Endothelial cell of umbilical vein (primary cell): ENCODE results near the gene MAPK6. TPM values are rescaled to one million over a fixed set of nuclear protein-coding genes. Genes with fewer than 3 reads are reported as not detected.

Experiments used
- BruUV-seq: library from RNA; stranded (reverse); fragments of 400-500 nt; replicated peaks from 2 replicates; lab custom pipeline; 2021; lab: Mats Ljungman, UMichigan
- CTCF ChIA-PET: fragments of 300-600, 350-600 bp; sonication (Branson Sonifier 250); formaldehyde crosslinking; loops from one replicate; lab custom pipeline; 2021; ENCODE audit warnings: antibody characterized with exemption, inconsistent platforms; lab: Charles Lee
- POLR2A ChIA-PET: fragments of 300-600, 350-600 bp; sonication (Branson Sonifier 250); formaldehyde crosslinking; loops from one replicate; lab custom pipeline; 2021; ENCODE audit warnings: antibody characterized with exemption, inconsistent platforms; lab: Charles Lee
- DNase-seq: peaks from one replicate; pipeline ENCODE4 v3.0.0-alpha.2; 2011; ENCODE audit warnings: low read depth, low spot score
- FAIRE-seq: peaks from 2 replicates; lab custom pipeline; 2011; peaks lifted over from hg19 to GRCh38; lab: Jason Lieb, UNC
- H2AFZ ChIP-seq: 2 replicates; pipeline ENCODE4 v1.6.0; 2012; ENCODE audit warnings: low read depth, low read length, control low read depth, inconsistent platforms
- H3K27ac ChIP-seq: 2 replicates; pipeline ENCODE4 v1.5.1; 2011; ENCODE audit warnings: low read depth, mild to moderate bottlenecking, control low read depth, low read length, moderate library complexity; ENCODE audit not compliant: insufficient read depth
- H3K27me3 ChIP-seq, 2 experiments: 2 replicates each; pipeline versions ENCODE4 v1.6.0 to v1.6.1; 2011; ENCODE audit warnings: low read length in 2 of 2, mixed read lengths in 1 of 2; ENCODE audit not compliant: control insufficient read depth in 2 of 2, insufficient read depth in 2 of 2
- H3K36me3 ChIP-seq, 2 experiments: 2 replicates in 1 of 2; 3 replicates in 1 of 2; pipeline ENCODE4 v1.5.1; 2011; ENCODE audit warnings: low read length in 2 of 2, mild to moderate bottlenecking in 1 of 2, moderate library complexity in 1 of 2; ENCODE audit not compliant: control insufficient read depth in 2 of 2, insufficient read depth in 2 of 2; ENCODE audit errors: extremely low read depth in 1 of 2
- H3K4me1 ChIP-seq: 3 replicates; pipeline ENCODE4 v1.5.1; 2011; ENCODE audit warnings: mild to moderate bottlenecking, low read length; ENCODE audit not compliant: control insufficient read depth, insufficient read depth; ENCODE audit errors: extremely low read depth
- H3K4me2 ChIP-seq: 2 replicates; pipeline ENCODE4 v1.6.1; 2011; ENCODE audit warnings: low read length, control low read depth, mixed read lengths; ENCODE audit not compliant: insufficient read depth
- H3K4me3 ChIP-seq, 3 experiments: fragments of 200-600 bp in 1 of 3; sonication (generic), shearing (Covaris generic) in 1 of 3; replicated peaks in 1 of 3; 2 replicates each; pipeline ENCODE4 v1.5.1; 2011 to 2016; ENCODE audit warnings: control low read depth in 3 of 3, low read length in 3 of 3, mild to moderate bottlenecking in 2 of 3, inconsistent platforms in 1 of 3, low read depth in 1 of 3, moderate library complexity in 1 of 3; ENCODE audit not compliant: insufficient read depth in 1 of 3
- H3K79me2 ChIP-seq: 2 replicates; pipeline ENCODE4 v1.6.0; 2012; ENCODE audit warnings: low read length, inconsistent platforms; ENCODE audit not compliant: control insufficient read depth, insufficient read depth
- H3K9ac ChIP-seq: replicated peaks from 2 replicates; pipeline ENCODE3; 2011; ENCODE audit warnings: low read length, control low read depth; ENCODE audit not compliant: insufficient read depth; ENCODE audit errors: extremely low read depth
- H3K9me1 ChIP-seq: replicated peaks from 3 replicates; pipeline ENCODE4 v1.6.0; 2011; ENCODE audit warnings: mild to moderate bottlenecking, low read length; ENCODE audit not compliant: control insufficient read depth, insufficient read depth; ENCODE audit errors: extremely low read depth
- H3K9me3 ChIP-seq: replicated peaks from 2 replicates; pipeline ENCODE4 v1.5.1; 2012; ENCODE audit warnings: low read length, inconsistent platforms; ENCODE audit not compliant: control insufficient read depth, insufficient read depth
- H4K20me1 ChIP-seq: replicated peaks from 2 replicates; pipeline ENCODE3; 2011; ENCODE audit warnings: mild to moderate bottlenecking, low read length; ENCODE audit not compliant: control insufficient read depth, insufficient read depth; ENCODE audit errors: extremely low read depth
- EZH2 ChIP-seq: IDR thresholded peaks from 2 replicates; pipeline ENCODE4 v1.6.1; 2012; ENCODE audit warnings: borderline replicate concordance, low read depth, mild to moderate bottlenecking, moderate library complexity, low read length, inconsistent platforms; ENCODE audit not compliant: severe bottlenecking
- FOS ChIP-seq: IDR thresholded peaks from 2 replicates; pipeline ENCODE4 v1.6.1; 2011; ENCODE audit warnings: mild to moderate bottlenecking, low read length, moderate library complexity, borderline replicate concordance; ENCODE audit not compliant: insufficient read depth
- GATA2 ChIP-seq: IDR thresholded peaks from 2 replicates; pipeline ENCODE4 v1.7.0; 2011; ENCODE audit warnings: low read depth, mild to moderate bottlenecking, moderate library complexity, mixed read lengths, low read length; ENCODE audit not compliant: insufficient read length, insufficient read depth
- JUN ChIP-seq: IDR thresholded peaks from 2 replicates; pipeline ENCODE4 v1.6.1; 2011; ENCODE audit warnings: borderline replicate concordance, low read depth; ENCODE audit not compliant: insufficient read length, insufficient read depth
- MYC ChIP-seq: IDR thresholded peaks from one replicate; pipeline ENCODE4 v1.6.1; 2011; ENCODE audit warnings: mild to moderate bottlenecking, low read depth, low read length
- POLR2A ChIP-seq: IDR thresholded peaks from 2 replicates; pipeline ENCODE4 v1.6.1; 2012; ENCODE audit warnings: low read depth, mild to moderate bottlenecking, control low read depth, low read length
- POLR2AphosphoS5 ChIP-seq: IDR thresholded peaks from 2 replicates; pipeline ENCODE4 v1.6.1; 2012; ENCODE audit warnings: low read depth, mild to moderate bottlenecking, control low read depth, low read length, moderate library complexity; ENCODE audit not compliant: insufficient read depth
- dilution Hi-C: fragments of 300-500 bp; cut with MboI; formaldehyde crosslinking; loops from one replicate; pipeline ENCODE4 v1.15.0; 2019; ENCODE audit warnings: low sequenced_read_pairs; ENCODE audit not compliant: extremely low pct_ligation_motif_present
- intact Hi-C: fragments of 100-400 bp; cut with micrococcal nuclease; formaldehyde crosslinking; loops from one replicate; pipeline ENCODE4 v1.10.0; 2022
- polyA plus RNA-seq, 4 experiments: library from polyadenylated mRNA; depleted of rRNA in 3 of 4; stranded (reverse) in 3 of 4; unstranded in 1 of 4; fragments of >200 nt; gene quantifications; 2 replicates each; pipeline versions ENCODE4 v1.2.1 to v1.2.3, GENCODE V29; 2011 to 2012; ENCODE audit warnings: missing spikeins in 1 of 4
- total RNA-seq: library from RNA; stranded (reverse); gene quantifications from 2 replicates; pipeline ENCODE4 v1.2.3, GENCODE V29; 2021
- TF ChIP-seq, protein P1 (sequence below): IDR thresholded peaks from 2 replicates; pipeline ENCODE4 v1.6.1; 2011; ENCODE audit not compliant: insufficient read depth, insufficient read length
- TF ChIP-seq, protein P2 (sequence below), 2 donors: IDR thresholded peaks; 1 replicate in 1 of 2; 2 replicates in 1 of 2; pipeline ENCODE4 v1.5.1; 2011; ENCODE audit warnings: low read length in 2 of 2, mild to moderate bottlenecking in 2 of 2, moderate library complexity in 2 of 2, control low read depth in 1 of 2, inconsistent platforms in 1 of 2, low read depth in 1 of 2; ENCODE audit not compliant: insufficient read depth in 1 of 2; ENCODE audit errors: extremely low read depth in 1 of 2

MAPK6 gene
- total and polyA plus RNA-seq, 2 donors (not counting 3 experiments of a cell fraction or from before 2014, with no cell fraction given) = 10.9 to 37.4 TPM

DNA sequence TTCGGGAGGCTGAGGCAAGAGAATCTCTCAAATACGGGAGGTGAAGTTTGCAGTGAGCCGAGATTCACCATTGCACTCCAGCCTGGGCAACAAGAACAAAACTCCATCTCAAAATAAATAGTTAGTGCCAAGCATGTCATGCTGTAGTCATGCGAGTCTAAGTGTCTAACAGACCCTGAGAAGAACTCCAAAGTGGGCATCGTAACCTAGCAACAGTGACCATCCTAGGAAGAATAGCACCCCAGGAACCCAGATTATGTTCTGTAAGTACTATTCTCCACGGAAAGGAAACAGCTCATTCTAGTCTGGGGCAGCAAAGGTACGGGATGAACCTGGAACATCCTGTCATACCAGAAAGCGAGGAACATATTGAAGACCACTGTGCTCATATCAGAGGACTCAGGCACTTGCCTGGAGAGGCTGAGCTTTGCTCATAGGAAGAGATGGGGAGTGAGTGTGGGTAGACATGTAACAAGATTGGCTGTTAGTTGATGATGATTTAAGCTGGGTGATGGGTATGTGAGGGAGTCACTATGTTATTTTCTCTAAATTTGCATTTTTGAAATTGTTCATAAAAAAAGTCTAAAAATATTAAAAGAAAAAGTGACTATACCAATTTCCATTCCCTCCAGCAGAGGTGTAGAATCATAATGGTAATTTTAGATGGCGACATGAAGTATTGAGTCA is 61.8 kb downstream of the MAPK6 start:
- H3K9ac ChIP-seq = no peak overlapping the region
- TF ChIP-seq POLR2A = no peak
- TF ChIP-seq GATA2 = no peak
- no peak for TF ChIP-seq MYC
- no peak for TF ChIP-seq POLR2AphosphoS5
- TF ChIP-seq EZH2 = no peak
- TF ChIP-seq, protein P1, sequence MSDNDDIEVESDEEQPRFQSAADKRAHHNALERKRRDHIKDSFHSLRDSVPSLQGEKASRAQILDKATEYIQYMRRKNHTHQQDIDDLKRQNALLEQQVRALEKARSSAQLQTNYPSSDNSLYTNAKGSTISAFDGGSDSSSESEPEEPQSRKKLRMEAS = no peak
- no peak for TF ChIP-seq FOS
- TF ChIP-seq, protein P2, sequence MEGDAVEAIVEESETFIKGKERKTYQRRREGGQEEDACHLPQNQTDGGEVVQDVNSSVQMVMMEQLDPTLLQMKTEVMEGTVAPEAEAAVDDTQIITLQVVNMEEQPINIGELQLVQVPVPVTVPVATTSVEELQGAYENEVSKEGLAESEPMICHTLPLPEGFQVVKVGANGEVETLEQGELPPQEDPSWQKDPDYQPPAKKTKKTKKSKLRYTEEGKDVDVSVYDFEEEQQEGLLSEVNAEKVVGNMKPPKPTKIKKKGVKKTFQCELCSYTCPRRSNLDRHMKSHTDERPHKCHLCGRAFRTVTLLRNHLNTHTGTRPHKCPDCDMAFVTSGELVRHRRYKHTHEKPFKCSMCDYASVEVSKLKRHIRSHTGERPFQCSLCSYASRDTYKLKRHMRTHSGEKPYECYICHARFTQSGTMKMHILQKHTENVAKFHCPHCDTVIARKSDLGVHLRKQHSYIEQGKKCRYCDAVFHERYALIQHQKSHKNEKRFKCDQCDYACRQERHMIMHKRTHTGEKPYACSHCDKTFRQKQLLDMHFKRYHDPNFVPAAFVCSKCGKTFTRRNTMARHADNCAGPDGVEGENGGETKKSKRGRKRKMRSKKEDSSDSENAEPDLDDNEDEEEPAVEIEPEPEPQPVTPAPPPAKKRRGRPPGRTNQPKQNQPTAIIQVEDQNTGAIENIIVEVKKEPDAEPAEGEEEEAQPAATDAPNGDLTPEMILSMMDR (IDR thresholded peaks at IDR 0.05; ENCODE audit: extremely low read depth in 1 of 2, insufficient read depth in 1 of 2, low read depth in 1 of 2, low read length in 2 of 2) = no peak
- no peak for TF ChIP-seq JUN
- no peak overlapping the region for H3K4me3 ChIP-seq
- no peak for FAIRE-seq
- BruUV-seq = no TSS peak
- dilution Hi-C loops (no loop called here), intact Hi-C loops (no loop called here)
- no peak for DNase-seq
- no peaks in the 10 kb centered on the region for H3K27me3 ChIP-seq
- H3K79me2 ChIP-seq = no peaks in the 10 kb centered on the region
- H3K4me2 ChIP-seq = no peak overlapping the region
- H3K4me1 ChIP-seq = peaks cover 7% of the 10 kb centered on the region
- no peaks in the 10 kb centered on the region for H4K20me1 ChIP-seq
- H3K27ac ChIP-seq = no peak overlapping the region
- ChIA-PET POLR2A (no interaction called here), CTCF (interaction anchor here (0.8 to 7.8 kb wide), 5 partner anchors 20 to 128 kb away, joined by 3 to 102 read pairs (median 13); no protein-coding TSS in a partner anchor)
- no peaks in the 10 kb centered on the region for H3K9me1 ChIP-seq
- no peaks in the 10 kb centered on the region for H3K9me3 ChIP-seq
- H2AFZ ChIP-seq = no peak overlapping the region
- H3K36me3 ChIP-seq = no peaks in the 10 kb centered on the region
